NCI-H460 (cell line): ENCODE data around the gene KIRREL3. TPM values are rescaled to one million over a fixed set of nuclear protein-coding genes. Genes with fewer than 3 reads are reported as not detected.

Source experiments
- DNase-seq: peaks from one replicate; pipeline ENCODE4 v3.0.0-alpha.2; 2016; ENCODE audit warnings: low read depth; ENCODE audit errors: extremely low read depth
- polyA plus RNA-seq: library from polyadenylated mRNA; depleted of rRNA; stranded (reverse); fragments of >200 nt; gene quantifications from 2 replicates; pipeline ENCODE4 v1.2.3, GENCODE V29; 2014; cell fraction: nucleus; rRNA removed
- total RNA-seq: library from RNA; depleted of rRNA; stranded (reverse); fragments of >200 nt; shearing (Covaris generic); gene quantifications from 2 replicates; pipeline ENCODE4 v1.2.3, GENCODE V29; 2014; rRNA removed

The KIRREL3 gene
- not detected in 2 replicates for total RNA-seq
- not detected in 2 replicates for polyA plus RNA-seq

DNA sequence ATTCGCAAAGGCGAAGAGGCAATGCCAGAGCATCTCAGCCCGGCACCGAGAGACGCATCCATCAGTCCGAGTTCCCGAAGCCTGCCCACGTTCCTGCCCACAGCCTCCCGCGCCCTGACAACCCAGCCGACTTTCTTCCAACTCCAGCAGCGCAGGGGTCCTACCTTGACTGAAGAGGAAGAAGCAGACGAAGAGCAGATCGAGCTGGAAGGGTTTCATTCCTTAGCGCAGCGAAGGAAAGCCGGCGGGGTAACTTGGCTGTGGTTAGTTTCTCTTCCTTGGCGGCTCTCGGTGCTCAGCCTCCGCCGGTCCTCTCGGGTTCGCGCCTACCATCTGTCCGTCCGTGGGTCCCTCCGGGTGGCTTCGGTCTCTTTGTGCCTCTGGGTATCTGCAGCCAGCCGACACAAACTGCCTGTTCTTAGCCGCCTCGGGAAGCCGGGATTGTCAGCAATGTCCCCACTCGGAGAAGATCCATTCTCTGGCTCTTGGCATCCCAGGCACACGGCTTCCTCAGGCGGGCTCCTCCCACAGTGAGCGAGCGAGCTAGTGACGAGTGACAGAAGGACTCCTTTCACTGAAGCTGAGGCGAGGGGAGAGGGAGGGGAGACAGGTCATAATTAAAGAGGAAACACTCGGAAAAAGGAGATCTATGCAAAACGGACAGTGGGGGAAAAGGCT is at the start of gene KIRREL3:
TSS of gene KIRREL3 (minus strand) at position 480 of the 678 bp plus-strand sequence.
- no peak for DNase-seq

DNA sequence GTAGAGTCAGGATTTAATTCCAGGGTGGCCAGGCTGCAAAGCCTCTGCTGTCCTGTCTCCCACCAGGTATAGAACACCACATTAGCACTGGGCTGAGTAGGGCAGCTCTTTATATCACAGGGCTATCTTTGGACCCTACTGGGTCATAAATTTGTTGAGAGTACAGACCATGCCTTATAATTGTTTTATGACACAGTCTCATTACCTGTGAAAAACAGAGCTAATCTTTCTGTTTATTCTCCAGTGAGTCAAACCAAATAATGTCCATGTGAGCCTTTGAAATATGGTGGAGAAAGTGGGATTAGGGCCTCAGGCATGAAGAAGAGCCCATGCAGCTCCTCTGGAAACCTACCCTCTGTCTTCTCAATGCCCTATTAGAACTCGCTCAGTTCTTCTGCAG is 49.6 kb upstream of the KIRREL3 start:
- no peak for DNase-seq

DNA sequence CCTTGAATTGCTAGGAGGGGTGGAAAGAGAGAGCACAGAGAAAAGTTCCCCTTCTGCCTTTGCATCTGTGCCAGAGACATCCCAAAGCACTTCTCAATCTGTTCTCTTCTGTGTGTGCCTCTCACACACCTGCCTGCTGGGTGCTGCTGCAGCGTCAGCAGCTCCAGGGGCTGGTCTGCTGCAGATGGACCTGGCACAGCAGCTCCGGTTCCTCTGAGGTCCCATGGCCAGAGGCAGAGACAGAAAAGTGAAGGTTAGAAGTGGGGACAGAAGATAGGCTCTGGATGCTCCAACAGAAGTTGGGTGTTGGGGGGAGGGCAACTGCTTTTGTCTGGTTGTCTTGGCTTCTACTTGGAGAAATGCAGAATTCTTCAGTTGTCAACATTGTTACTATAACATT is 48.9 kb upstream of the KIRREL3 start:
- no peak for DNase-seq

DNA sequence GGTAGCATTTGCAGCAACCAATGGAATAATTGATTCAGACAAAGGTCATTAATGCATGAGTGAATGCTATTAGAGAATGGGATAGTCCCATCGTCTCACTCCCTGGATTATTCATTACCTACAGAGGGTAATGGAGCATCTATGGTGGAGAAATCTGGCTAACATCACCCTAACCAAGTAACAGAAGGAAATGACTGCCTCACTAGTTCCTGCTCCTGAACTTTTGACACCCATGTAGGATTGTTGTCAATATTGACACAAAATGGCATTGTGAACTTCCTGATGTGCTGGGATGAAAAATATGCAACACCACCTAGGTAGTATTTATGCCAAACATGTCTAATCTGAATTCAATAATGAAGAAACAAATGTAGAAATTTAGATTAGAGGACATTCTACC is 44.0 kb upstream of the KIRREL3 start:
- DNase-seq, result no peak

DNA sequence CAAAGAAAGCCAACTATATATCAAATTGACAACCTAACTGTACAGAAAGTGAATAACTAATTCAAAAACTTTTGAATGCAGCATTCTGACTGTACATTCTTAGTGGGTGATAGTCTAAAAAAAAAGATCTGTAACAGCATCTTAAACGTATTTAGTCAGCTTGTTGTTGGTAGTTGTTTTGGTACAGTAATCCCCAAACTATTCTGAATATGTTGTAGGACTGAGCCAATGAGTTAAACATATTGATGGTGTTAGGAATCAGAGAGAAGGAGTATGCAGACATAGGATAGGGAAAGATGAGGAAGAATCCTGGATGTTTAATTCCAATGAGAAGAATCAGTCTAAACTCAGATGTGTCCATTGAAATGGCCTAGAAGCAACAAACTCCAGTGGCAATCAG is 41.9 kb upstream of the KIRREL3 start:
- DNase-seq, result no peak

DNA sequence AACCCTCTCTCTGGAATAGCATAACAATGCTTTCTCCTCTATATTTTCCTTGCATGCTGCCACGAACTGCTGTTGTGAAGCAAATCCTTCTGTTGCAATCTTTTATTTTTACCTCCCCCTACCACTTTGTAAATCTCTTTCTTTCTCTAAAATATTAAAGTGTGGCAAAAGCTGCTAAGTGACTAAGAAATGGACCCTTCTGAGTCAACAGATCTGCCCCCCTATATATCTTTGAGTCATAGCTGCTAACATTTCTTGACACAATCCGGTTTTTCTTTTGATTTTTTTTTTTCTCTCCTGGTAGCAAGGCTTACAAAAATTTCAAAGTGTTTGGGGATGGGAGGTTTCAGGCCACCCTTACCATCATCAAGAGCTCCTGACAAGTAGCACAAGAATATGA is 39.0 kb upstream of the KIRREL3 start:
- no peak for DNase-seq

DNA sequence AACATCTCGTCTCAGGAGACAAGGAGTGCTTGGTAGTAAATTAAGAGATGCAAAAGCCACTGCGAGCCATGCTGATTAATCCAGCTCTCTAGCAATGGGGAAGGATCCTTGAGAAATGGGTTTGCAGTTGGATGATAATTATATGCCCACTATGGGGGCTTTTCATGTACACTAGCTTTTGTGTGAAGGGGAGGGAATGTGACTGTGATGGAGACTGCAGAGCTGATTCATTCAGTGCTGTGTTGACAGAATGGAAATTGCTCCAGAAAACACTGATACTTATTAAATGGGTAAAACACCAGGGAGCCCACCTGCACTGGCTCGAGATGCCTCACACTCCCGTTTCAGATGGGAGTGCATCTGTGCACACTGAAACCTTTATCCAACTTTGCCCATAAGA is 37.0 kb upstream of the KIRREL3 start:
- no peak for DNase-seq

DNA sequence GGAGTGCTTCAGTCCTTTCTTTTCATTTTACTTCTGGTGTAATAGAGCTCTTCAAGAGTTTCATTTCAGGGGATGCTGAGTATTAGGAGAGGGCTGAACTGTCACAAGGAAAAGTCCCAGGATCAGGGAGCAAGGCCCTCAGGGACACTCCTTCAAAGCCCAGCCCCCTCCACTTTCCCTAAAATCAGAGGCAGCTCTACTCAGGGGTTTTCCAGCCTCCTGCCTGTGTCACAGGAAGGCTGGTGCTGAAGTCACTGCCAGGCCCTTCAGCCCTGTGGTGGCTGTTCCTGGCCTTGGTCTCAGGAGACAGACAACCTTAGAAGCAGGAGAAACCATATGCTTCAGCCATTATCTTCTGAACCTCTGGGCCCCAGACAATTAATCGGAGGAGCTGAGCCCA is 36.4 kb upstream of the KIRREL3 start:
- no peak for DNase-seq

DNA sequence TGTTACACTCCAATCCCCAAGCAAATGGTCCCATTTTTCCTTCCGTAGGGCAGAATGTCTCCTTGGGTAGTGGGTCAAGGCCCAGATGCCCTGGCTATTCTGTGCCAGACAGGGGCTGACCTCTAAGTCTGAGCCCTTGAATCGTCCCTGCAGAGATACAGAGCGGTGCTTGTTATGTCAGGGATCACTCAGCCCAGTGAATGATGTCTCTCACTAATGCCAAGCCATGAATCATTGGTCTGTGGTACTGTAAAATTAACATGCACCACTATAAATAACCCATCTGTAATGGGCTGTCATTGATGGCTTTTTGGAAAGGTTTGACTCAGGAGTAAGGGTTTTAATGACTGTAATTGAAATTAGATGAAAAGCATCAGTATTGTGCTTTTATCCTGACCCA is 35.3 kb upstream of the KIRREL3 start:
- DNase-seq, result no peak

DNA sequence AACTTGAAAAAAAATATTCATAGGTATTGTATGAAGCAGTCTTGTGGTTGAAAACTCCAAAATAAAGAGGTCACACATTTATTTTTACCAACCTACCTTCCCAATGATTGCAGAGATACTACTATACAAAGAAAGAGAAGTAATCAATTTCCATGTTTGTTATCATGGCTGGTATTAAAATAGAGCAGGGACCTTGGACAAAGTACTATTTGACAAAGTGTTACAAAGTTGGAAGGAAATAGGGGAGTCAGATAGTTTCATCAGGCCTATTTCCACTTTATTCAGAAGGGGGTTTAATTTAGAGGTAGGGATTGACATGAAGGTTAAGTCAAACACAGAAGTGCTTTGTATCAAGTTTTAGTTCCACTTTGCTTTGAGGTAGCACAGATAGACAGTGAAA is 34.4 kb upstream of the KIRREL3 start:
- no peak for DNase-seq

DNA sequence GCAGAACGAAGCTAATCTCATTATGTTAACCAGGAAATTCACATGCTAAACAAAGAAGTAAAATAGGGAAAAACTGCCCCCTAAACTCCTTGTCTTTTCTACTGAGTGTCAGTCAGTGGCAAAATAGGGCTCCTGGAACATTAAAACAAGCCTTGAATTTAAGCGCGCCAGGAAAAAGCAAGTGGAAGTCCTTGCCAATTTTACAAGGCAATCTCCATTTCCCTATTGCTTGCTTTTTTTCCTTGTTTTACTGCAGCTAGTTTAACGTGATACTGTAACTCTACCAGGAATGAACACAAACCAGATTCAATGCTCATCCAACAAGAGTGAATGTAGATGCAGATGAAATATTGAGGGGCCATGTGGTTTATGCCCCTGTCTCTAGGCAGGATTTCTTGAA is 28.1 kb upstream of the KIRREL3 start:
- DNase-seq, result no peak

DNA sequence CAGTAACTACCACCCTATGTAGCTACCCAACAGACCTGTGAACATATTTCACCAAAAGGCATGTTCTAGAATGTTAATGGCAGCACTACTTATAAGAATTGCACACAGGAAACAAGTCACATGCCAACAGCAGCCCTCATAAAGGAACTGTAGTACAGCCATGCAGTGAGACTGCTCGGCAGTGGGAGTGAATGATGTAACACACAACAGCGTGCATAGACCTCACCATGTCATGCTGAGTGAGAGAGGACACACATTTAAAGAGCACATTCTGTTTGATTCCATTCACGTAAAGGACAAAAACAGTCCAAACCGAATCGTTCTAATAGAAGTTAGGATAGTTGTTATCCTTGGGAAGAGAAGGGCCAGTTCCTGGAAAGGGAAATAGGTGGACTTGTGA is 27.2 kb upstream of the KIRREL3 start:
- no peak for DNase-seq

DNA sequence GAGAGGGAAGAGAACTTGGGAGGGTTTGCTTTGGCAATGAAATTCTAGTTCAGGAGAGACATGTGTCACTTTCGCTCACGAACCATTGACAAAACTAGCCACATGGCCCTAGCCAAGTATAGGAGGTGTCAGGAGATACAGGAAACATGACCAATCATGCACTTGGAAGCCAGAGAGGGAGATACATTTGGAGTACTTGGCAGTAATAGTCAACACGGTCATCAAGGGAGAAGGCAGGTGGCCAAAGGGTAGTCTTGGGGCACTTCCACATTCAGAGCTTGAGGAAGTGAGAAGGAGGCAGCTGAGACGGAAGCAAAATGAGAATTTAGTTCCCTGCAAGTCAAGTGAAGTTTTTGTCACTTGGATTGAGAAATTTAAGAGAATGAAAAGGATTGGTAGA is 26.4 kb upstream of the KIRREL3 start:
- DNase-seq, result no peak

DNA sequence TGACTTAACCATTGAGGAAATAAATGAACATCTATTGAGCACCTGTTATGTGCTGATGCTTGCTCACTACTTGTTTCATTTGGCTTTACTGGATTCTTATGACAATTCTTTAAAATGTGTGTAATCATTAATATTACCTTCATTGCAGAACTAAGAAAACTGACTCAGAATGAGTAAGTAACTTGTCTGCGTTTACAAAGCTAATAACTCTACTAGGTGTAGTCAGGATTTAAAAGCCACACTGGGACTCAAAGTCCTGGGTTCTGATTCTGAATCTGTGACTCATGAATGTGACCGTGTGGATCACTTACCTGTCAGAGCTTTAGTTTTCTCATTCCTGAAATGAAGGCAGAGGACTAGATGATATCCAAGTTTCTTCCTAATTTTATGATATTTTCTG is 23.4 kb upstream of the KIRREL3 start:
- DNase-seq, result no peak

DNA sequence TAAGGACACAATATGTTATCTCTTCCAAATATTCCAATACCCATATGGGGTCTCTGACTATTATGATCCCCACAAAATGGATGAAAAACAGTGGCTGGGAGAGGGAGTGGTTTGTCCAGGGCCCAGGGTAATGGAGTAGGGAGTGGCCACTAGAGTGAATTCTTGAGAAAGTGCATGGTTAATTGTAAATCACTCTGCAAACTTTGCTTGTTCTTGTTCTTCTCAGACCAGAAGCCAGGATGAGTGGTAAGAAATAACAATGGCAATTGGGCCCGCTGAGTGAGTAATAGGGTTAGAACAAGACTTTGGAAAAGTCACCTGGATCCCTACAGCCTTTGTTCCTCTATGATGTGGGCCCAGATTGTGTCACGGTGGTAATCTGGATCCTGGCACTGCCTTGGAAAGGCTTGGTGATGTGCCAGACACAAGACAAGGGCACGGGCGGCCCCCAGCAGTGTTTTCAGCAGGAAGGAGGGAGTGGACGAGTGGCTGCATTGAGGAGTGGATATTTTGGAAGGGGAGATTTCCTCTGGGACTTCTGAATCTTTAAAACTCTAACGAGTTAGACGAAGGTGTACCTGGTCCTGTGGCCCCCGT is 18.2 kb upstream of the KIRREL3 start:
- DNase-seq, result no peak

DNA sequence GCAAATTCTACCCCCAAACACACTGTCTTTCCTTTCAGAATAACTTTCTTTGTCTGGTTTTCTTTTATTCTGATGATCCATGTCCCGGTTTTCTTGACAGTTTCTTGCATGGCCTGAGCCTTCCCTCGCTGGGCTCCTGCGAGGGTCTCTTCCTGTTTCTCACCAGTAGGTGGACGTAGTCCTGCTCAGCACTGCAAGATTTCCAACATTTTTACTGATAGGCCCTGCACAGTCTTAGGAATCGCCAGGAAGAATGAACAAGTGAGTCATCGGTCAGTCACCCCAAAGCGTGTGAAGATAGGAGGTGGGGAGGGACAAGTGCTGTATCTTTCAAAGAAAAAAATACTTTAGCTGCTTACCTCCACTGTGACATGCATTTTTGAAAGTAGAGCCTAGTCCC is 16.9 kb upstream of the KIRREL3 start:
- no peak for DNase-seq

DNA sequence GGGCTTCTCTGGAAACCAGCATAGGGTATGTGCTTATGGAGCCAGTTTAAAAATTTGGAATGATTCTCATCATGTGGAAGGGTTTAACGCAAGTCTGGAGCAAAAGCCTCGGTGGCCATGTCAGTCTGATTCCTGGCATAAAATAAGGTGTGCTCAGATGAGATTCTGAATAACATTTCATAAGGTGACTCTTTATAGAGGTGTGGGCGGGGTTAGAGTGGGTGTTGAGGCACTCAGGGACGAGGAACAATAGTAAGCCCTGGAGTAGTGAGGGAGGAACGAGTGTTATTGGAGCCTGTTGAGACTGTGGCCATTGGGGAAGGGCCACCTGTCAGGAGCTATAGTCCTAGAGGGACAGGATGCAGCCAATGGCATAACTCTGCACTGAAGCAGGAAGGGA is 13.0 kb upstream of the KIRREL3 start:
- no peak for DNase-seq

DNA sequence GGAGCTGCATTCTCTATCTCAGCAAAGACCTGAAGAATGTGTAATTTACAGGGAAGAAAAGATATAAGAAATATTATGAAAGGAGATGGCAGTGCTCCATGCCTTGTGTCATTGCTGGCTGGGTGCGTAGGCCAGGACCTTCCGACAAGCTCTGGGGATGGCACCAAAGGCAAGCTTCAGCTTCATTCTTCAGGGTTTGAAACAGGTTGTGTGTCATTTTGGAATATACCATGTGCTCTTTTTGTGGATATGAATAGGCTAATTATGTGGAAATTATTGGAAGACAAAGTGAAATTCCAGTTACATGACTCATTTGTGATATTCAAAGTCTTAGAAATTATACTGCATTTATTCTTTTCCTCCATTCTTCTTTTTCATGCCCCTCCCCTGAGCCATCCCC is 5.7 kb upstream of the KIRREL3 start:
- DNase-seq, result no peak

DNA sequence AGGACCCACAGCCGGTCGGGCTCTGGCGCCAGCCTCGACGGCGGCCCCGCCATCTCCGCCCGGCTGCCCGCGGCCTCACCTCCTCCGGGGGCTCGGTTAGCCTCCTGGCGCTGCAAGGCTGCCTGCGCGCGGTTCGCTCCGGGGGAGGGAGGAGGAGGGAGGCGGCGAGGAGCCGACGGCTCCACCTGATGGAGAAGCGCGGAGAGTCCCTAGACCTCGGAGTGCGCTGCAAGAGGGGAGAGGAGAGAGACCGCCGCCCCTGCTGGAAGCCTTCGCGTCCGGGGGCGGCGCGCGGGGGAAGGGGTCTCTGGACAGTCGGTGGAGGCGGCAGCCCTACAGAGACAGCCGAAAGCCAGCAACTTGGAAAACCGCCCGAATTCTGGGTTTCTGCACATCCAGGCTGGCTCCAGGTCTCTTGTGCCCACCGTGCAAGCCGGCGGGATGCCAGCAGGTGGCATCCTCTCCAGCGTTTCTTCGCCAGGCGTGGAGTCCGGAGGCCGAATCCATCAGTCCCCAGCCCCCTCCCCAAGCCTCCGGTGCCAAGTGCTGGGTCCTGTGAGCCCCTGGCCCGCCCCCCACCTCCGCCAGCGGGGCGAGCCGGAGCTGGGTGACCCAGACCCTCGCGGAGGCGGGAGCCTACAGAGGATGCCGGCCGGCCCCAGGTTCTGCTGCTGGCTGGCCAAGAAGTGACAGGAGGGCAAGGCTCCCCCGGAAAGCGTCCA is 2.9 kb upstream of the KIRREL3 start:
- DNase-seq, result no peak

DNA sequence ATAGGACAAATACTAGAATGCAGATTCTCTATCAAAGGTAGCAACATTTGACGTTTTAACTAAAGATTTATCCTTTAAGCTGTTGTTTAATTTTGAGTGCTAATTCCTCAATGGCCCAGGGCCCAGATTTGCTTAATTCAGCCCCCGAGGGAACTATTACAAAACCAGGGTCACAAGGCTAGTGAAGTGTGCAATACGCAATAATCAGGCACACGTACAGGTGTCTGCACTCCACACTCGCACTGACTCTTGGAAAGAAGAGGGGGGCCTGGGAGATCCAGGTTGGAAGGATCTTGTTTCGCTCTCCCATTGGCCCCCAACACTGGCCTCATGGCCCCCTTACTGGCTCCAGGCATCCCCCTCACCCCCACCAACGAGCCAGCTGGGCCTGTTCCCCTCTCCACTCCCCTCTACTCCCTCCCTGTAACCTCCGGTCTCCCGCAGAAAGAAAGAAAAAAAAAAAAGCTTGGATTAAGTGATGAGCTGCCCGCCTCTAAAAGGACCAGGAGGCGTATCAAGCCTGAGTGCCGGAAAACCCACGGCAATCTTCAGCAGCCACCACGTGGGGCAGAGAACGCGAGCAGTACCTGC is 2.2 kb upstream of the KIRREL3 start:
- DNase-seq, result no peak

DNA sequence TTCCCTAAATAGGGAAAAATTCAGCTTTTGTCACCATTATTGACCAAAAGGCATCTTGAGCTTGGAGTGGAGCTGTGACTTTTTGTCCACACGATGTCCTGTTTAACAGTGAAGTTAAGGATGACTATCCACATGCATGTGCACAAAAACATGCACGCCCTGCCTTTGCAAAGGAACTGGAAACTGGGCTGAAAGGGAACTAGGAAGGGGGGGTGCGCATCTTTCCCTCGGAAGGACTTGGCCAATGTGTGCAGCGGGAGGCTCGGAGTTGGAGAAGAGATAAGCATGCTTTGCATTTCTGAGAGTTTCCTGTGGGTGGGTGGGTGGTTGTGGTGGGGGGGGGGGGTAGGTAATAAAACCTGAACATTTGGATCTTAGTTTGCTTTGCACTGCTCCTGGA is 411 bp upstream of the KIRREL3 start:
- no peak for DNase-seq

DNA sequence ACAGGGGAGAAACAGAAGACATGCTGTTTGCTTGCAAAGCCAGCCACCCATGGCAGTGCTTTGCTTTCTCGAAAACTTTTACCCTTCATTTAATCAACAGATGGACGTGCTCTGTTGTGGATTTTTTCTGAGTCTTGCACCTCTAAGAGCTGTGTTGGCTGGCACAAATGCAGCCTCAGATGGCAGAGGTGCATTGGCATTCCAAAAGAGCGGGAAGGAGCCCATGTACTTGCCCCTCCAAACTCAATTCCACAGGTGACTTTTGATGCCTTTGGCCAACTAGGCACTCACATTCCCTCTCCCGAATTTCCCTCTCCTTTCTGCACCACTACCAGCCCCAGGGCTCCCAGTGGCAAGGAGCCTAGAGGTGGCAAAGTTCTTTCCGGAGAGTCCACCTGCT is 1.2 kb downstream of the KIRREL3 start:
- DNase-seq, result no peak
